Activated CD4-positive, alpha-beta T cell treated with anti-CD3 and anti-CD28 coated beads, Interleukin-2, amount 10 ng/mL, durations not matched to agents 24 days and 14 days (primary cell): ENCODE measurements around the gene LRAT. TPM values are rescaled to one million over a fixed set of nuclear protein-coding genes. Genes with fewer than 3 reads are reported as not detected.

ENCODE experiments used
- DNase-seq: peaks from one replicate; pipeline ENCODE4 v3.0.0; 2022
- H3K27ac Mint-ChIP-seq: one replicate; pipeline ENCODE4 v1.8.0; 2022; ENCODE audit warnings: mild to moderate bottlenecking, mixed read lengths
- H3K27me3 Mint-ChIP-seq: one replicate; pipeline ENCODE4 v1.8.0; 2022; ENCODE audit warnings: mixed read lengths
- H3K36me3 Mint-ChIP-seq: one replicate; pipeline ENCODE4 v1.8.0; 2022; ENCODE audit warnings: low read depth, mild to moderate bottlenecking, mixed read lengths
- H3K4me1 Mint-ChIP-seq: one replicate; pipeline ENCODE4 v1.8.0; 2021; ENCODE audit warnings: mixed read lengths
- H3K4me3 Mint-ChIP-seq: one replicate; pipeline ENCODE4 v1.8.0; 2022; ENCODE audit warnings: mild to moderate bottlenecking, moderate library complexity, mixed read lengths
- H3K9me3 Mint-ChIP-seq: one replicate; pipeline ENCODE4 v1.8.0; 2021; ENCODE audit warnings: mixed read lengths
- intact Hi-C: fragments of 100-400 bp; cut with micrococcal nuclease; formaldehyde crosslinking; loops from one replicate; pipeline ENCODE4 v1.15.1; 2023
- total RNA-seq: library from RNA; stranded (reverse); gene quantifications from 2 replicates; pipeline ENCODE4 v1.2.3, GENCODE V29; 2022

The LRAT gene
- total RNA-seq, 1 donor from 2014 or later: not detected

DNA sequence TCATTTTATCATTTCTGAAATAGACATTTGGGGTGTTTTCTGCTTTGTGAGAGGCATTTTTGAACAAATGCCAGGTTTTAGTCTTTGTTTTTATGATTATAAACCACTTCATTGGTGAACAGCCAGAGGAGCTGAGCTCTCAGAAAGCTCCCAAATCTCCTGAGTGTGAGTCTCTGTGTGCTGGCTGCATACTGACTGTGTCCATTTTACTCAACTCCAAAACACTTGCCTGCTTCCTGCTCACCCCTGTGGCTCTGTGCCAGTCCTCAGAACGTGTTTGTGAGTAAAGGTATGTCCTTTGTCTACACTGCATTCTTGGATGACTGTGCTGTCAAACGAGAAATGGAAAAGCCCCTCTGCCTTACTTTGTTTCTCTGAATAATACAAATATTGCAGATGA, 5.4 kb upstream of the LRAT start:
- Mint-ChIP-seq H3K36me3 (no peaks in the 10 kb centered on the region), H3K9me3 (no peaks in the 10 kb centered on the region), H3K27ac (no peak overlapping the region), H3K4me3 (no peak overlapping the region), H3K27me3 (peaks cover 56% of the 10 kb centered on the region), H3K4me1 (peaks cover 8% of the 10 kb centered on the region)
- intact Hi-C loops: no loop called here
- no peak for DNase-seq

DNA sequence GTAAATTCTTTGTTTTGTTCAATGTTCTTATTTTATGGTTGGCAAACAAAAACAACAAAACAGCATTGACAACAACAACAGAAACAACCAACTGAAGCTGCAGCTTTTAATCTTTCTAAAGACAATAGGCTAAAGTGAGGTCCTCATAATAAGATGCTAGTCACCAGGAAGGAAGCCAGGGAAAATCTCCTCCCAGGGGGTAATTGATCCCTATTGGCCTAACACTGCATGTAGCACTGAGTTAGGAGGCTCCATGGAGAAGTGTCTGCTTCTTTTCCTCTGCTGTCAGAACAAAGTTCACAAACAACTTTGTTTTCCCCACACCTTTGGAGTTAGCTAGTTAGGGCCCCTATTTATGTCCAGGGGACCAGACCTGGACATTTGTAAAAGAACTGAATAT, 4.7 kb upstream of the LRAT start:
- H3K27ac Mint-ChIP-seq: no peak overlapping the region
- H3K27me3 Mint-ChIP-seq: peaks cover 56% of the 10 kb centered on the region
- no peak for DNase-seq
- H3K9me3 Mint-ChIP-seq: no peaks in the 10 kb centered on the region
- H3K36me3 Mint-ChIP-seq: no peaks in the 10 kb centered on the region
- intact Hi-C loops: no loop called here
- H3K4me3 Mint-ChIP-seq: no peak overlapping the region
- peaks cover 10% of the 10 kb centered on the region for H3K4me1 Mint-ChIP-seq

DNA sequence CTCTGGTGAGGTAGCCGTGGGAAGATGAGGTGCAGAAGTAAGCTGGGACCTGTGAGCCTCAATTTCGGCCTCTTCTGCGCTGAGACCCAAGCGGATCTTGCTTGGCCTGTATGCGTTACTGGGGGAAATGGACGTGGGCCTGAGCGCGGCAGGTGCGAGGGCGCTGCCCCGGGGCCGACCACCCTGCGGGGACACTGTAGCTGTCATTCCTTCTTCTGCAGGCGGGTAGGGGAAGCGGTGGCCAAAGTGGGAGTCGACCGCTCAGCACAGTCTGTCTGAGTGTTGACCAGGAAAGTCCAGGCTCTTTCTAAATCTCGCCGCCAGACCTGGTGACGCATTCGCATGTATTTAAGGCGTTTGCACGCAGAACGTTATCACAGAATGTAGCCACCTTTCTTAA, 3.3 kb upstream of the LRAT start:
- Mint-ChIP-seq H3K4me1 (peaks cover 14% of the 10 kb centered on the region), H3K27me3 (peaks cover 66% of the 10 kb centered on the region), H3K9me3 (no peaks in the 10 kb centered on the region), H3K4me3 (no peak overlapping the region), H3K36me3 (no peaks in the 10 kb centered on the region), H3K27ac (no peak overlapping the region)
- intact Hi-C loops: loop anchor here (5.0 kb wide), 2 partner anchors 248 to 953 kb away; partner anchors contain the start of genes DCHS2 and SFRP2
- DNase-seq: no peak

DNA sequence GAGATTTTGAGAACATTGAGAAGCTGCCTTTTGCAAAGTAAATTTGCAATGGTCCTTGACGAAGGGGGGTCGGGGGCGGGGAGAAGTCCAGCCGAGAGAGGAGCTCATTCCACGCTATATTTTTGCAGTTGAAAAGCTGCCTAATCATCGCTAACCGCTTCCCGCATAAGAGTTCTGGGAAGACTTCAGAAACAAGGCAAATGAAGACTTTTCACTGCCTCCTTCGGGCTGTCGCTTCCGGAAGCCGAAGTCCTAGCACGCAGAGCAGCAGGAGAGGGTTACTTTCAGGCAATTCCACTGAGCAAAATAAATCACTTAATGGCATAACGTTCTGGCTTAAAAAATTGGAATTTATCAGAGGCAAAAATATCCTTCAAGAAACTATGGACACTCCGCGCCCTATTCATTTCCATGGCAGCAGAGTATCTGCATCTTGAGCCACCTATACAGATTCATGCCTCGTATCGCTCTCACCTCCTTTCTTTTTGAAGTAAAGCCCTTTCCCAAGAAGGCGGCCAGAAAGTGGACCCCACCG, 2.6 kb upstream of the LRAT start:
- H3K27me3 Mint-ChIP-seq: peaks cover 67% of the 10 kb centered on the region
- intact Hi-C loops: loop anchor here (5.0 kb wide), 2 partner anchors 249 to 954 kb away; partner anchors contain the start of genes DCHS2 and SFRP2
- no peak for DNase-seq
- H3K36me3 Mint-ChIP-seq: no peaks in the 10 kb centered on the region
- no peak overlapping the region for H3K4me3 Mint-ChIP-seq
- peaks cover 14% of the 10 kb centered on the region for H3K4me1 Mint-ChIP-seq
- H3K9me3 Mint-ChIP-seq: no peaks in the 10 kb centered on the region
- H3K27ac Mint-ChIP-seq: no peak overlapping the region

DNA sequence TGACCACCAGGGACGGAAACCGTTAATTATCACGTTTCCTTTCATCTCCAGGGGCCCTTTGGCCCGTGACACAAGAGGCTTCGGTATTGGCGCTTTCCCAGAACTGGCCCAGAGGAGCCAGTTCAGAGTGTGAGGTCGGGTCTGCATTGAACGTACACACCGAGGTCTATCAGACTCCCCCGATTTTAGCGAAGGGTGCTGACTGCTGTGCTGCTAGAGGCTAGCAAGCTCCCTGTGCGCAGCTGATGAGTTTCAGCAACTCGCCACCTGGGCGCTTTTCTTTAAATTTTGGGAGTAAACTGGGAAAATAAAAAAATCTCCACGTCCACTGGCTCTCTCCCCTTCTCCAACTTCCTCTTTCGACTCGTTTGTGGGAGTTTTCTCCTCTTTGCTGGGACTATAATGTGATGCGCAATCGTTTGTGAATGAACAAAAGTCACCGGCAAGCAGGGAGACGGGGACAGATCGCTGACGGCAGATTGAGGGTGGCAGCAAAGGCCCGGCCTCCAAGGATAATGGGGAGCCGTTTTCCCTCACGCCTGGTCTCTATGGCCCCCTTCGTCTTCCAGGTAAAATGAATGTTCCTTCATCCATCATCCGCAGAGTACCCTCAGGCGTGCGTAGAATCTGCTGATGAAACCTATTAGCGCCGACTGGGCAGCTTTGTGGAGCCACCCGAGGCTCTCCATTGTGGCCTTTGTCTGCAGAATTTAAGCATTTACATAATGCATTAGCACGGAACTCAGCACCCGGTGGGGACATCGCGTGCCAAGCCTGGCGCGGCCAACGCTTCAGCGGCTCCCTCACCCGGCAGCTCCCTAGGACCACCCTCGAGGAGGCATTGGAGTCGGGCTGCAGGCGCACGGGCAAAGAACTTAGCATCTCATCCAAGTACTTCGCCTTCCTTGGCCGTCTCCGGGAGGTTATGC, 1.6 kb upstream of the LRAT start:
- intact Hi-C loops: loop anchor here (5.0 kb wide), 2 partner anchors 250 to 955 kb away; partner anchors contain the start of genes DCHS2 and SFRP2
- peaks cover 74% of the 10 kb centered on the region for H3K27me3 Mint-ChIP-seq
- H3K4me1 Mint-ChIP-seq: peaks cover 14% of the 10 kb centered on the region
- no peaks in the 10 kb centered on the region for H3K36me3 Mint-ChIP-seq
- H3K9me3 Mint-ChIP-seq: no peaks in the 10 kb centered on the region
- H3K4me3 Mint-ChIP-seq: peak overlapping the region; percentile 51
- no peak overlapping the region for H3K27ac Mint-ChIP-seq
- peak; percentile 58 for DNase-seq

DNA sequence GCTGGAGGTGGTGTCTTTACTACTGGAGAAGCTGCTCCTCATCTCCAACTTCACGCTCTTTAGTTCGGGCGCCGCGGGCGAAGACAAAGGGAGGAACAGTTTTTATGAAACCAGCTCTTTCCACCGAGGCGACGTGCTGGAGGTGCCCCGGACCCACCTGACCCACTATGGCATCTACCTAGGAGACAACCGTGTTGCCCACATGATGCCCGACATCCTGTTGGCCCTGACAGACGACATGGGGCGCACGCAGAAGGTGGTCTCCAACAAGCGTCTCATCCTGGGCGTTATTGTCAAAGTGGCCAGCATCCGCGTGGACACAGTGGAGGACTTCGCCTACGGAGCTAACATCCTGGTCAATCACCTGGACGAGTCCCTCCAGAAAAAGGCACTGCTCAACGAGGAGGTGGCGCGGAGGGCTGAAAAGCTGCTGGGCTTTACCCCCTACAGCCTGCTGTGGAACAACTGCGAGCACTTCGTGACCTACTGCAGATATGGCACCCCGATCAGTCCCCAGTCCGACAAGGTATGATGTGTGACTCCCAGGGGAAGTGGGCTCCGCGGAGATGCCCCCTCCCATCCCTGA, 634 bp downstream of the LRAT start:
- DNase-seq: no peak
- no peaks in the 10 kb centered on the region for H3K36me3 Mint-ChIP-seq
- intact Hi-C loops: loop anchor here (5.0 kb wide), 2 partner anchors 252 to 957 kb away; partner anchors contain the start of genes DCHS2 and SFRP2

DNA sequence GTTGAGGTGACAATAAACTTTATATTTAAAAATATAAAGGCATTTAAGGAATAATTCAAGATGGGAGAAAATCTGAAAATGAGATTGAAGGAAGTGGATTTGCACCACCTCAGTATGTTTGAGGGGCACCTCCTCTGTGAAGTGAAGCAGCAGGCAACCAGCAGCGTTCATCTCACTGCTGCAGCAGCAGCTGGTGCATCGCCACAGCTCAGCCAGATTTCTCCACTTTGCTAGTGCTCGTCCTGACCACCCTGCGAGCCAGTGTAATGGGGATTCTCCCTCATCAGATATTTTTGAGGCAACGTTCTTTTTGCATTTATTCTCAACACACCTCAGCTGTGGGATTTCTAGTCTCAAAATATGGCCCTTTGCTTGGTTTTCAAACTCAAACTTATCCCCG, 13.9 kb downstream of the LRAT start:
- H3K36me3 Mint-ChIP-seq: no peaks in the 10 kb centered on the region
- H3K27me3 Mint-ChIP-seq: peaks cover 1% of the 10 kb centered on the region
- intact Hi-C loops: no loop called here
- H3K27ac Mint-ChIP-seq: no peak overlapping the region
- no peak for DNase-seq
- no peak overlapping the region for H3K4me3 Mint-ChIP-seq
- H3K9me3 Mint-ChIP-seq: no peaks in the 10 kb centered on the region
- no peaks in the 10 kb centered on the region for H3K4me1 Mint-ChIP-seq

More for the DNA sequence above, 634 bp downstream of the LRAT start:
- Mint-ChIP-seq H3K27me3 (peaks cover 69% of the 10 kb centered on the region), H3K4me1 (peaks cover 14% of the 10 kb centered on the region), H3K9me3 (no peaks in the 10 kb centered on the region), H3K4me3 (peak overlapping the region; percentile 84), H3K27ac (no peak overlapping the region)

DNA sequence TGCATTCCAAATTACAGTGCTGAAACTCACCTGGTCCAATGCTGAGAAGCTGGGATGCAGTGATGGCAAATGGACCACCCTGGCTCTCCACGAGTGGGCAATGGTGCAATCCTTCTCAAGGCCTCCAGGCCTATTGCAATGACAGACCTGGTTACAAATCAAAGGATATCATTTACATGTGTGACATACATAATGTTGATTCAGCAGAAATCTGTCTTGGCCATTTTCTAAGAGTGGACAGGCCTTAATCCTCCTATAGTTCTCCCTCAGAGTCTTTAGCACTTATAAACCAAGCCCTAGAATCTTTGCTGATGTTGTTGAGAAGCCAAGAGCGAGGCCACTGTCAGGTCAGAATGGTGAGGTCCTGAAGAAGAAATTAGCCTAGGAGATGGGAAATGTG, 17.1 kb downstream of the LRAT start:
- H3K36me3 Mint-ChIP-seq: no peaks in the 10 kb centered on the region
- H3K4me1 Mint-ChIP-seq: no peaks in the 10 kb centered on the region
- peaks cover 1% of the 10 kb centered on the region for H3K27me3 Mint-ChIP-seq
- H3K4me3 Mint-ChIP-seq: no peak overlapping the region
- no peak overlapping the region for H3K27ac Mint-ChIP-seq
- no peak for DNase-seq
- no peaks in the 10 kb centered on the region for H3K9me3 Mint-ChIP-seq
- intact Hi-C loops: no loop called here

DNA sequence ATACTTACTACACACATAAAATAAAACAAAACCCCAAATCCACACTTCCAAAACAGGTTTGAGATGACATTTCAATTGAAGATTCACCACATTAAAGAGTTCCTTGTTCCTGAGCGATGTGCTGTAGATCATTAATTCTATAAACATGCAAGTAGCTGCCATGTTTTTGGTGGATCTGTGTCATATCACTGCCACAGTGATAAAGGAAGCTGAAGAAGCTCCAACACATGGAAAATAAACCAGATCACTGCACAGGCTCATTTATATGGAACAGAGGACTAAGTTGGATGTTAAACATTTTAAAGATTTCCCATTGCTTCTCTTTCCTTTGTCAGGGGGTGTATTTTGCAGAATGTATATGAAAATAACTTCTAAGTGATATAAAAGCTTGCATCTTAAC, 34.5 kb downstream of the LRAT start:
- peaks cover 3% of the 10 kb centered on the region for H3K27me3 Mint-ChIP-seq
- H3K36me3 Mint-ChIP-seq: no peaks in the 10 kb centered on the region
- no peaks in the 10 kb centered on the region for H3K9me3 Mint-ChIP-seq
- H3K4me3 Mint-ChIP-seq: no peak overlapping the region
- H3K27ac Mint-ChIP-seq: no peak overlapping the region
- intact Hi-C loops: no loop called here
- no peak for DNase-seq
- H3K4me1 Mint-ChIP-seq: no peaks in the 10 kb centered on the region

DNA sequence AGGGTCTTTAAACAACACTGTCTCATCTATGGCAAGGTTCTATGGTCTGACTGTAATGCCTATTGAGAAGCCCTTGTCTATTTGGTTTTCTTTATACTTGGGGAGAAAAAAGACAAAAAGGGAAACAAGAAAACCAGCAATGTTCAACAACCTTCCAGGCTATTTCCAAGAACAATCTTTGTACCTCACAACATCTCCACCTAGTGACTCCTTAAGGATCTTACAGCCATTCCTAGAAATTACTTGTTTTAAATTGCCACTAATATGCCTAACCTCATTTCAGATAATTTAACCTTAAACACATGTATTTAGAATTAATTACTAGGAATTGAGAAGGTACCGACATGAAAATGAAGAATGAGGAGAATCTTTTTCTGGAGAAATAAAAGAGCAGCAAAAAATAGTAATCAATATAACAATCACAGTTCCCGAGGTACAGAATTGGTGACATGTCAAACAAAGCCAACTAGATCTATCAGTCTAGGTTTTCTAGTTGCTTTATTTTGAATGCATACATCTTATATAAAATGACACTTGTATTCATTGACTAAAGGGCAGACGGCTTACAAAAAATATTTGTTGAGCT, 35.7 kb downstream of the LRAT start:
- Mint-ChIP-seq H3K27me3 (peaks cover 3% of the 10 kb centered on the region), H3K4me1 (no peaks in the 10 kb centered on the region), H3K9me3 (no peaks in the 10 kb centered on the region), H3K4me3 (no peak overlapping the region), H3K36me3 (no peaks in the 10 kb centered on the region), H3K27ac (no peak overlapping the region)
- intact Hi-C loops: no loop called here
- DNase-seq: no peak

DNA sequence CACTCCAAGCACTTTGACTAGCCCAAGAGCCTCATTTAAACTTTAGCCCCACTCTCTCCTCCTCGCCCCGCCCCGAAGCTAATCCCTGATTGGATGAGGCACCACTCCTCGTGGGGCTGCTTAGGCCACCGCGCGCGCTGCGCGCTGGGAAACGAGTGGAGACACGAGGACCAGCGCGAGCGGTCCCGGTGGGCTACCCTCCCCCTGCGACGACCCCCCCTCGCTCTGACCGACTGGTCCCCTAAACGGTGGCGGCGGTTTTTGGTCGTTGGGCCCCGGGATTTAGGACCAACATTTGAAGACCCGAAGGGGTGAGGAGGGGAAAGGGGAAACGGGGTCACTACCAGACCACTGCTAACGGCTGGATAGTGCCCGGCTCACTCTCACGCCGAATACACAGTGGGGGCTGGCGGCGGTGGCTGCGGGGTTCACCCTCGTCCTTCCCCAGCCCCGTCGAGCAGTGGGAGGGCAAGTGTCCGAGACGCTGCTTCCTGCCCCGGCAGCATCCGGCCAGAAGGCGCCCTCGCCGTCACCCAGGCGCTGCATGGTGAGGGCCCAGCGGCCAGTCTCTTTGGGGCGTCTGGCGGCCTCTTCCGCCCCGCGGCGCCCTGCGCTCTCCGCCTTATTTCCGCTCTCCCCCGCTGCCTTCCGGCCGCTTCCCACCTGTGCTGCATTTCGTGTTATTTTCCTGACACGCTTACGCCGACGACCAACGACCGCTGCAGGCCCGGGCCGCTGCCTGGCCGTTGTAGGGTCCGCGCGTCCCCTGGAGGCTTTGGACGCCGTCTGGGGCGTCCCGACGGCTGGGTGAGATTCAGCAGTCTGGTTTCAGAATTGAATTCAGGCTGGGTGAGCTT, 37.6 kb downstream of the LRAT start, which contains the start of gene RBM46:
Gene RBM46, plus strand, starts transcription at position 147 of the 857 bp plus-strand sequence. CDS start 15,481 bp downstream, outside the sequence.
- DNase-seq: no peak
- no peaks in the 10 kb centered on the region for H3K9me3 Mint-ChIP-seq
- no peak within 1 kb of the TSS for H3K27ac Mint-ChIP-seq
- intact Hi-C loops: no loop called here
- H3K4me3 Mint-ChIP-seq: no peak within 1 kb of the TSS
- no peaks in the 10 kb centered on the region for H3K4me1 Mint-ChIP-seq
- H3K27me3 Mint-ChIP-seq: peaks cover 5% of the 10 kb centered on the region
- H3K36me3 Mint-ChIP-seq: no peaks in the 10 kb centered on the region

DNA sequence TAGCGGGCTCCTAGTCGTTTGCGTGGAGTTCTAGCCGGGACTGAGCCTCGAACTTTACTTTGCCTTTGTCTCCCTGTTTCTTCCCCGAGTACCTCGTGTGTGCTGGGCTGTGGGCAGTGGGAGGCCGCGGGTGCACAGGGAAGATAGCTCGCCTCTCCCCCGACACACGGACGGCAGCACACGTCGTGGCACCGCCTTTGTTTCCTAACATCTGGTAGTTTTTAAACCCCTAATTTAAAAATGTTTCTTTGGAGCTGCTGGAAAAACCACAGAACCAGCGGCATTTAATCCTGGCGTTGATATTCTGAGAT, 38.1 kb downstream of the LRAT start:
- Mint-ChIP-seq H3K27ac (no peak overlapping the region), H3K36me3 (no peaks in the 10 kb centered on the region), H3K9me3 (no peaks in the 10 kb centered on the region), H3K27me3 (peaks cover 5% of the 10 kb centered on the region), H3K4me1 (no peaks in the 10 kb centered on the region), H3K4me3 (no peak overlapping the region)
- intact Hi-C loops: no loop called here
- DNase-seq: no peak
